Measurements from ENCODE around the gene ITFG1.
"Not testable (repeated sequence)": the region's sequence is repeated elsewhere in the genome, so short reads cannot be mapped to it uniquely, and the experiment has no call there.

GRCh38 chr16:47330562-47330961, 130.3 kb downstream of the ITFG1 start:
- not testable (repeated sequence) for TF ChIP-seq CTCF, POLR2A (IDR thresholded peaks at IDR 0.05)
